OCI-LY1 (cell line): ENCODE results near the gene DNMT3A.
"Not testable (repeated sequence)": the region's sequence is repeated elsewhere in the genome, so short reads cannot be mapped to it uniquely, and the experiment has no call there.

ENCODE experiments used
- EZH2 ChIP-seq: fragments of 200-600 bp; sonication (generic), shearing (Covaris generic); IDR thresholded peaks from 2 replicates; pipeline ENCODE4 v1.8.0; 2017; ENCODE audit warnings: borderline replicate concordance, mixed run types, mild to moderate bottlenecking, antibody characterized with exemption, low read length, moderate library complexity, mixed read lengths
- TF ChIP-seq, protein P1 (sequence below): fragments of 200-600 bp; sonication (generic), shearing (Covaris generic); IDR thresholded peaks from 2 replicates; pipeline ENCODE4 v1.5.1; 2017; ENCODE audit warnings: mild to moderate bottlenecking, antibody characterized with exemption, low read length, moderate library complexity, mixed read lengths

DNA sequence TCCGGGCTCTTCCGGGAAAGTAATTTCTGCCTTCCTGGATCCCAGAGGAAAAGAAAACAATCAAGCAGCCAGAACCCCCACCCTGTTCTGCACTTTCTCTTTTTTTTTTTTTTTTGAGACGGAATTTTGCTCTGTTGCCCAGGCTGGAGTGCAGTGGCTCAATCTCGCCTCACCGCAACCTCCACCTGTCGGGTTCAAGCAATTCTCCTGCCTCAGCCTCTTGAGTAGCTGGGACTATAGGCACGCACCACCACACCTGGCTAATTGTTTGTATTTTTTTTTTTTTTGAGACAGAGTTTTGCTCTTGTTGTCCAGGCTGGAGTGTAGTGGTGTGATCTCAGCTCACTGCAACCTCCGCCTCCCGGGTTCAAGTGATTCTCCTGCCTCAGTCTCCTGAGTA lies 69.0 kb downstream of the DNMT3A start:
- TF ChIP-seq, protein P1, sequence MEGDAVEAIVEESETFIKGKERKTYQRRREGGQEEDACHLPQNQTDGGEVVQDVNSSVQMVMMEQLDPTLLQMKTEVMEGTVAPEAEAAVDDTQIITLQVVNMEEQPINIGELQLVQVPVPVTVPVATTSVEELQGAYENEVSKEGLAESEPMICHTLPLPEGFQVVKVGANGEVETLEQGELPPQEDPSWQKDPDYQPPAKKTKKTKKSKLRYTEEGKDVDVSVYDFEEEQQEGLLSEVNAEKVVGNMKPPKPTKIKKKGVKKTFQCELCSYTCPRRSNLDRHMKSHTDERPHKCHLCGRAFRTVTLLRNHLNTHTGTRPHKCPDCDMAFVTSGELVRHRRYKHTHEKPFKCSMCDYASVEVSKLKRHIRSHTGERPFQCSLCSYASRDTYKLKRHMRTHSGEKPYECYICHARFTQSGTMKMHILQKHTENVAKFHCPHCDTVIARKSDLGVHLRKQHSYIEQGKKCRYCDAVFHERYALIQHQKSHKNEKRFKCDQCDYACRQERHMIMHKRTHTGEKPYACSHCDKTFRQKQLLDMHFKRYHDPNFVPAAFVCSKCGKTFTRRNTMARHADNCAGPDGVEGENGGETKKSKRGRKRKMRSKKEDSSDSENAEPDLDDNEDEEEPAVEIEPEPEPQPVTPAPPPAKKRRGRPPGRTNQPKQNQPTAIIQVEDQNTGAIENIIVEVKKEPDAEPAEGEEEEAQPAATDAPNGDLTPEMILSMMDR, result not testable (repeated sequence)
- not testable (repeated sequence) for TF ChIP-seq EZH2
